ENCODE measurements around the gene ZNF555. TPM values are rescaled to one million over a fixed set of nuclear protein-coding genes. Genes with fewer than 3 reads are reported as not detected.
"Not testable (repeated sequence)": the region's sequence is repeated elsewhere in the genome, so short reads cannot be mapped to it uniquely, and the experiment has no call there.

ZNF555 gene
- total RNA-seq, 4 donors from 2014 or later: 5.7 to 11.4 (median 6.6) TPM

- no peak for DNase-seq (ENCODE audit: low spot score in 2 of 2)
- WGBS, 2 donors: 91% methylated on average over 11 of the region's 11 CpGs
- no peak overlapping the region for H3K4me3 ChIP-seq
- TF ChIP-seq CTCF (IDR thresholded peaks at IDR 0.05): no peak
- TF ChIP-seq EP300 (IDR thresholded peaks at IDR 0.05): no peak
- TF ChIP-seq POLR2A (IDR thresholded peaks at IDR 0.05): no peak
- no peaks in the 10 kb centered on the region for H3K9me3 ChIP-seq
- H3K27me3 ChIP-seq: no peaks in the 10 kb centered on the region
- peaks cover 0 to 62% (median 0%) of the 10 kb centered on the region in 3 donors for H3K36me3 ChIP-seq
- H3K4me1 ChIP-seq: peaks cover 0 to 4% (median 0%) of the 10 kb centered on the region in 4 donors
- H3K27ac ChIP-seq: no peak overlapping the region
These were observed 26.8 kb upstream of the ZNF555 start for GRCh38 chr19:2814426-2814825.

GRCh38 chr19:2815191-2815614, 26.1 kb upstream of the ZNF555 start:
- peaks cover 0 to 54% (median 0%) of the 10 kb centered on the region in 3 donors for H3K36me3 ChIP-seq
- TF ChIP-seq EP300 (IDR thresholded peaks at IDR 0.05) (no peak), POLR2A (IDR thresholded peaks at IDR 0.05) (no peak), CTCF (IDR thresholded peaks at IDR 0.05) (no peak)
- H3K9me3 ChIP-seq: no peaks in the 10 kb centered on the region
- no peak overlapping the region for H3K27ac ChIP-seq
- H3K27me3 ChIP-seq: no peaks in the 10 kb centered on the region
- 92 to 93% methylated on average over 5 to 12 of the region's 13 CpGs for WGBS, 2 donors
- peaks cover 0 to 6% (median under 1%) of the 10 kb centered on the region in 4 donors for H3K4me1 ChIP-seq
- DNase-seq (ENCODE audit: low spot score in 2 of 2): no peak
- H3K4me3 ChIP-seq: no peak overlapping the region

- Histone ChIP-seq H3K9me3 (no peaks in the 10 kb centered on the region), H3K36me3 (peaks cover 0 to 47% (median 0%) of the 10 kb centered on the region in 3 donors), H3K27me3 (no peaks in the 10 kb centered on the region), H3K4me1 (peaks cover 0 to 14% (median 5%) of the 10 kb centered on the region in 4 donors), H3K4me3 (no peak overlapping the region), H3K27ac (no peak overlapping the region)
- 84 to 86% methylated on average over 9 to 15 of the region's 15 CpGs for WGBS, 2 donors
- no peak for DNase-seq (ENCODE audit: low spot score in 2 of 2)
- TF ChIP-seq CTCF (IDR thresholded peaks at IDR 0.05) (no peak), EP300 (IDR thresholded peaks at IDR 0.05) (no peak), POLR2A (IDR thresholded peaks at IDR 0.05) (no peak)
These were observed 25.4 kb upstream of the ZNF555 start for GRCh38 chr19:2815923-2816322.

- peaks cover 0 to 19% (median 5%) of the 10 kb centered on the region in 4 donors for H3K4me1 ChIP-seq
- DNase-seq (ENCODE audit: low spot score in 2 of 2): no peak
- H3K36me3 ChIP-seq: peaks cover 0 to 39% (median 0%) of the 10 kb centered on the region in 3 donors
- H3K9me3 ChIP-seq: no peaks in the 10 kb centered on the region
- H3K27me3 ChIP-seq: no peaks in the 10 kb centered on the region
- H3K4me3 ChIP-seq: no peak overlapping the region
- no peak for TF ChIP-seq CTCF (IDR thresholded peaks at IDR 0.05)
- no peak for TF ChIP-seq POLR2A (IDR thresholded peaks at IDR 0.05)
- no peak for TF ChIP-seq EP300 (IDR thresholded peaks at IDR 0.05)
- H3K27ac ChIP-seq: no peak overlapping the region
- WGBS, 2 donors: 84 to 86% methylated on average over 16 of the region's 16 CpGs
These were observed 24.6 kb upstream of the ZNF555 start for GRCh38 chr19:2816641-2817040.

- 65 to 75% methylated on average over 22 of the region's 22 CpGs for WGBS, 2 donors
- peaks cover 0 to 33% (median 0%) of the 10 kb centered on the region in 3 donors for H3K36me3 ChIP-seq
- not testable (repeated sequence) for H3K4me3 ChIP-seq; H3K9me3 ChIP-seq; DNase-seq (ENCODE audit: low spot score in 2 of 2); H3K27me3 ChIP-seq; H3K27ac ChIP-seq
- H3K4me1 ChIP-seq: peaks cover 0 to 19% (median 5%) of the 10 kb centered on the region in 4 donors
These were observed 23.9 kb upstream of the ZNF555 start for GRCh38 chr19:2817237-2817829.
